H1 (cell line): ENCODE results near the gene PIK3R4. TPM values are rescaled to one million over a fixed set of nuclear protein-coding genes. Genes with fewer than 3 reads are reported as not detected.

Experiments
- CTCF ChIA-PET: fragments of 300-600 bp; sonication (Branson Sonifier 250); formaldehyde crosslinking; loops from one replicate; lab custom pipeline; 2021; ENCODE audit not compliant: partially characterized antibody; lab: Charles Lee
- POLR2A ChIA-PET: fragments of 300-600 bp; sonication (Branson Sonifier 250); formaldehyde crosslinking; loops from one replicate; lab custom pipeline; 2021; ENCODE audit warnings: inconsistent platforms; ENCODE audit not compliant: partially characterized antibody; lab: Charles Lee
- DNase-seq, 2 experiments: peaks; one replicate each; pipeline versions ENCODE4 v3.0.0 to v3.0.0-alpha.2; 2010 to 2022; ENCODE audit warnings: low spot score in 2 of 2, low read depth in 1 of 2, mixed read lengths in 1 of 2
- FAIRE-seq: peaks from 2 replicates; lab custom pipeline; 2011; peaks lifted over from hg19 to GRCh38; lab: Jason Lieb, UNC
- H2AFZ ChIP-seq: 2 replicates; pipeline ENCODE4 v1.8.1; 2012; ENCODE audit warnings: low read length, inconsistent platforms
- H2AK5ac ChIP-seq: 2 replicates; pipeline ENCODE4 v1.6.1; 2013; ENCODE audit warnings: low read depth, low read length
- H2BK120ac ChIP-seq: replicated peaks from 2 replicates; pipeline ENCODE3; 2013; ENCODE audit warnings: low read depth, low read length, inconsistent platforms
- H2BK12ac ChIP-seq: 2 replicates; pipeline ENCODE4 v1.6.1; 2013; ENCODE audit warnings: low read depth, low read length
- H2BK15ac ChIP-seq: 2 replicates; pipeline ENCODE4 v1.6.1; 2013; ENCODE audit warnings: low read length
- H2BK20ac ChIP-seq: 2 replicates; pipeline ENCODE4 v1.6.1; 2013; ENCODE audit warnings: low read length
- H2BK5ac ChIP-seq: 2 replicates; pipeline ENCODE4 v1.6.1; 2013; ENCODE audit warnings: low read depth, low read length
- H3K14ac ChIP-seq: 2 replicates; pipeline ENCODE4 v1.6.1; 2013; ENCODE audit warnings: inconsistent platforms; ENCODE audit not compliant: insufficient read length
- H3K18ac ChIP-seq: 2 replicates; pipeline ENCODE4 v1.6.1; 2013; ENCODE audit warnings: low read length; ENCODE audit errors: extremely low read depth
- H3K23ac ChIP-seq: 2 replicates; pipeline ENCODE4 v1.6.1; 2013; ENCODE audit warnings: inconsistent platforms; ENCODE audit not compliant: insufficient read length
- H3K23me2 ChIP-seq: 2 replicates; pipeline ENCODE4 v1.6.1; 2013; ENCODE audit warnings: low read depth, low read length
- H3K27ac ChIP-seq: 2 replicates; pipeline ENCODE4 v1.6.1; 2011; ENCODE audit warnings: low read depth, low read length, inconsistent platforms
- H3K27me3 ChIP-seq, 4 experiments: replicated peaks in 1 of 4; 1 replicate in 1 of 4; 2 replicates in 3 of 4; pipeline versions ENCODE4 v1.6.1 to v1.8.1; 2011 to 2013; ENCODE audit warnings: low read length in 3 of 4, mild to moderate bottlenecking in 3 of 4, inconsistent platforms in 2 of 4, mixed read lengths in 2 of 4, moderate library complexity in 1 of 4; ENCODE audit not compliant: control insufficient read depth in 3 of 4, insufficient read depth in 3 of 4; ENCODE audit errors: extremely low read depth in 1 of 4
- H3K36me3 ChIP-seq, 4 experiments: 2 replicates each; pipeline versions ENCODE4 v1.6.1 to v1.8.1; 2011 to 2013; ENCODE audit warnings: mild to moderate bottlenecking in 4 of 4, low read length in 3 of 4, moderate library complexity in 2 of 4, control low read depth in 1 of 4, inconsistent platforms in 1 of 4; ENCODE audit not compliant: insufficient read depth in 4 of 4, control insufficient read depth in 2 of 4
- H3K4ac ChIP-seq: replicated peaks from 2 replicates; pipeline ENCODE3; 2013; ENCODE audit warnings: low read length, low read depth, mixed read lengths, inconsistent platforms; ENCODE audit not compliant: insufficient read length
- H3K4me1 ChIP-seq, 4 experiments: replicated peaks in 1 of 4; 1 replicate in 1 of 4; 2 replicates in 3 of 4; pipeline versions ENCODE4 v1.6.1 to v1.8.1; 2011 to 2013; ENCODE audit warnings: low read length in 3 of 4, inconsistent platforms in 2 of 4, mixed read lengths in 1 of 4; ENCODE audit not compliant: insufficient read depth in 4 of 4, control insufficient read depth in 3 of 4
- H3K4me2 ChIP-seq, 2 experiments: 2 replicates each; pipeline versions ENCODE4 v1.6.1 to v1.8.1; 2011 to 2013; ENCODE audit warnings: low read depth in 2 of 2, low read length in 2 of 2, control low read depth in 1 of 2, inconsistent platforms in 1 of 2, mild to moderate bottlenecking in 1 of 2; ENCODE audit not compliant: insufficient read depth in 1 of 2
- H3K4me3 ChIP-seq, 4 experiments: fragments of 200-600, 300-600 bp in 1 of 4; sonication (generic), shearing (Covaris generic), sonication (Bioruptor Twin) in 1 of 4; 2 replicates each; pipeline versions ENCODE4 v1.5.1 to v1.8.1; 2011 to 2016; ENCODE audit warnings: low read length in 4 of 4, low read depth in 3 of 4, control low read depth in 2 of 4, inconsistent platforms in 2 of 4, mild to moderate bottlenecking in 2 of 4, mixed read lengths in 1 of 4, moderate library complexity in 1 of 4; ENCODE audit not compliant: insufficient read depth in 2 of 4; ENCODE audit errors: extremely low read depth in 1 of 4
- H3K56ac ChIP-seq: replicated peaks from 2 replicates; pipeline ENCODE3; 2013; ENCODE audit warnings: low read depth, mild to moderate bottlenecking, mixed read lengths, low read length, inconsistent platforms; ENCODE audit not compliant: insufficient read length
- H3K79me1 ChIP-seq: 2 replicates; pipeline ENCODE4 v1.6.1; 2013; ENCODE audit warnings: low read depth, low read length, control low read depth
- H3K79me2 ChIP-seq, 2 experiments: 2 replicates each; pipeline versions ENCODE4 v1.6.1 to v1.8.1; 2012 to 2013; ENCODE audit warnings: low read length in 2 of 2, mild to moderate bottlenecking in 2 of 2, inconsistent platforms in 1 of 2; ENCODE audit not compliant: insufficient read depth in 2 of 2, control insufficient read depth in 1 of 2
- H3K9ac ChIP-seq, 4 experiments: replicated peaks in 1 of 4; 1 replicate in 1 of 4; 2 replicates in 3 of 4; pipeline versions ENCODE4 v1.6.1 to v1.8.1; 2011 to 2013; ENCODE audit warnings: low read depth in 3 of 4, low read length in 3 of 4, control low read depth in 2 of 4, mild to moderate bottlenecking in 2 of 4, moderate library complexity in 2 of 4, inconsistent platforms in 1 of 4; ENCODE audit errors: extremely low read depth in 1 of 4
- H3K9me3 ChIP-seq, 2 experiments: 2 replicates each; pipeline versions ENCODE4 v1.6.1 to v1.8.1; 2012 to 2013; ENCODE audit warnings: mild to moderate bottlenecking in 2 of 2, moderate library complexity in 2 of 2, control low read depth in 1 of 2, inconsistent platforms in 1 of 2, low read depth in 1 of 2, low read length in 1 of 2, mixed read lengths in 1 of 2; ENCODE audit not compliant: insufficient read depth in 2 of 2
- H4K20me1 ChIP-seq, 2 experiments: replicated peaks in 1 of 2; 2 replicates each; pipeline versions ENCODE3 to v1.8.1; 2011 to 2013; ENCODE audit warnings: inconsistent platforms in 2 of 2, low read length in 2 of 2, mild to moderate bottlenecking in 1 of 2; ENCODE audit not compliant: insufficient read depth in 2 of 2, control insufficient read depth in 1 of 2
- H4K5ac ChIP-seq: 2 replicates; pipeline ENCODE4 v1.6.1; 2013; ENCODE audit warnings: low read length, low read depth, mixed read lengths, inconsistent platforms; ENCODE audit not compliant: insufficient read length
- H4K8ac ChIP-seq: 2 replicates; pipeline ENCODE4 v1.8.0; 2013; ENCODE audit warnings: mild to moderate bottlenecking, moderate library complexity, low read length, inconsistent platforms; ENCODE audit not compliant: insufficient read depth; ENCODE audit errors: extremely low read depth
- H4K91ac ChIP-seq: replicated peaks from 2 replicates; pipeline ENCODE3; 2013; ENCODE audit warnings: low read length, mixed read lengths, inconsistent platforms; ENCODE audit not compliant: insufficient read length
- SRF ChIP-seq: IDR thresholded peaks from 2 replicates; pipeline ENCODE4 v1.6.1; 2011; ENCODE audit warnings: mild to moderate bottlenecking, low read depth, low read length, moderate library complexity
- TBP ChIP-seq: IDR thresholded peaks from 2 replicates; pipeline ENCODE4 v1.6.1; 2011; ENCODE audit warnings: low read depth, low read length, improper control_type of control experiment
- WGBS, 2 experiments: shearing (Covaris generic) in 1 of 2; methylation state at CpG; one replicate each; pipeline versions ENCODE4 v1.1.6 to v1.1.7; 2013 to 2015; ENCODE audit warnings: low lambda C conversion rate in 2 of 2, mixed read lengths in 2 of 2, inconsistent platforms in 1 of 2, low coverage in 1 of 2, missing lambda C conversion rate in 1 of 2; ENCODE audit not compliant: insufficient replicate concordance in 2 of 2, insufficient coverage in 1 of 2, insufficient read length in 1 of 2; ENCODE audit errors: extremely low coverage in 1 of 2, missing lambda C conversion rate in 1 of 2; 5-methylcytosine and 5-hydroxymethylcytosine counted together
- polyA plus RNA-seq, 7 experiments: library from polyadenylated mRNA; depleted of rRNA in 3 of 7; stranded (reverse) in 5 of 7; unstranded in 2 of 7; fragments of >200 nt in 5 of 7; fragments of 200-250 nt in 2 of 7; gene quantifications; 1 replicate in 5 of 7; 2 replicates in 1 of 7; 4 replicates in 1 of 7; pipeline versions ENCODE4 v1.2.1 to v1.2.3, GENCODE V29; 2011 to 2013; ENCODE audit warnings: missing spikeins in 2 of 7, mixed read lengths in 2 of 7
- total RNA-seq: library from RNA; stranded (reverse); fragmentation: NEBNext Ultra II Directional; extraction: Animal tissue kit (Norgen Biotek cat#: 25700); gene quantifications from 2 replicates; pipeline ENCODE4 v1.2.1, GENCODE V29; 2021

PIK3R4 gene
- total and polyA plus RNA-seq, 2 of the 8 experiments (the other 6 are each of a cell fraction or from before 2014, with no cell fraction given) = 43.8 to 87.4 TPM

- POLR2A ChIA-PET = no interaction called here
- no peaks in the 10 kb centered on the region for H3K23me2 ChIP-seq
These were observed 101.9 kb downstream of the PIK3R4 start for GRCh38 chr3:130644628-130645253.

More at GRCh38 chr3:130644628-130645253, 101.9 kb downstream of the PIK3R4 start:
- H2AFZ ChIP-seq = no peak overlapping the region
- H2AK5ac ChIP-seq = no peak overlapping the region
- H4K8ac ChIP-seq = no peak overlapping the region
- no peak overlapping the region for H3K4me2 ChIP-seq
- no peak overlapping the region for H2BK120ac ChIP-seq
- H4K91ac ChIP-seq = no peak overlapping the region
- DNase-seq (no peak), FAIRE-seq (no peak)
- no peak overlapping the region for H3K18ac ChIP-seq
- no peak overlapping the region for H3K4ac ChIP-seq
- WGBS, 2 experiments = 87% methylated on average over 4 of the region's 4 CpGs; no CpG with 5 or more reads in 1 of the 2 experiments
- H3K79me2 ChIP-seq = no peaks in the 10 kb centered on the region
- TF ChIP-seq TBP = no peak
- no peak for TF ChIP-seq SRF
- no peaks in the 10 kb centered on the region for H3K27me3 ChIP-seq
- no peaks in the 10 kb centered on the region for H3K36me3 ChIP-seq
- H3K23ac ChIP-seq = no peak overlapping the region
- no peak overlapping the region for H3K56ac ChIP-seq
- H3K27ac ChIP-seq = no peak overlapping the region
- H3K9ac ChIP-seq = no peak overlapping the region
- no peak overlapping the region for H2BK15ac ChIP-seq
- H4K5ac ChIP-seq = no peak overlapping the region
- no peaks in the 10 kb centered on the region for H3K9me3 ChIP-seq
- no peaks in the 10 kb centered on the region for H4K20me1 ChIP-seq
- no peak overlapping the region for H2BK12ac ChIP-seq
- H2BK5ac ChIP-seq = no peak overlapping the region
- H3K4me3 ChIP-seq = no peak overlapping the region
- CTCF ChIA-PET = interaction anchor here (0.6 to 1.0 kb wide), 2 partner anchors 13 to 1807 kb away, joined by 3 read pairs; no protein-coding TSS in a partner anchor
- H3K14ac ChIP-seq = no peak overlapping the region
- H3K79me1 ChIP-seq = no peaks in the 10 kb centered on the region
- H2BK20ac ChIP-seq = no peak overlapping the region
- no peaks in the 10 kb centered on the region for H3K4me1 ChIP-seq
